ENCODE data around the gene BMP3. TPM values are rescaled to one million over a fixed set of nuclear protein-coding genes. Genes with fewer than 3 reads are reported as not detected.

The BMP3 gene
- total and polyA plus RNA-seq, 2 of the 13 experiments (the other 11 are each of a cell fraction or from before 2014, with no cell fraction given) = not detected

GRCh38 chr4:81058621-81059020, 28.1 kb downstream of the BMP3 start:
- intact Hi-C loops (cut with micrococcal nuclease; ENCODE audit: unreplicated experiment) (no loop called here), in situ Hi-C loops (cut with HindIII; ENCODE audit: extremely low pct_ligation_motif_present, low pct_unique_long_range_greater_than_20kb) (no loop called here)
- DNase-seq (ENCODE audit: low spot score) (no peak), FAIRE-seq (no peak), ATAC-seq (no peak)
- Histone ChIP-seq H3K27ac (ENCODE audit: extremely low read length, insufficient read depth, low read length) (no peak overlapping the region), H3K79me2 (ENCODE audit: insufficient read depth, low read length) (no peaks in the 10 kb centered on the region), H3K9ac (ENCODE audit: insufficient read depth, low read depth, low read length) (no peak overlapping the region), H3K27me3 (ENCODE audit: control insufficient read depth in 1 of 2, insufficient read depth in 2 of 2, low read length in 2 of 2) (no peaks in the 10 kb centered on the region), H3K9me3 (ENCODE audit: low read length) (no peaks in the 10 kb centered on the region), H3K4me1 (ENCODE audit: insufficient read depth, low read length) (peaks cover 7% of the 10 kb centered on the region; the same call in 1 of the 2 replicates), H3K36me3 (replicated peaks in 1 of 2; ENCODE audit: control insufficient read depth in 1 of 2, insufficient read depth in 2 of 2, low read length in 2 of 2) (no peaks in the 10 kb centered on the region), H3K4me3 (replicated peaks in 1 of 3; ENCODE audit: insufficient read depth in 1 of 3, low read depth in 2 of 3, low read length in 3 of 3) (no peak overlapping the region), H2AFZ (ENCODE audit: low read length) (no peak overlapping the region), H4K20me1 (ENCODE audit: insufficient read depth, low read length) (no peaks in the 10 kb centered on the region), H3K4me2 (ENCODE audit: low read depth, low read length) (no peak overlapping the region)
- ChIA-PET CTCF (ENCODE audit: low intra/inter-chr PET ratio, low total read pairs) (no interaction called here), POLR2A (no interaction called here)
- TF ChIP-seq CBX1 (IDR thresholded peaks at IDR 0.05; ENCODE audit: low read depth) (no peak), ZNF337 (CRISPR knock-in tag; IDR thresholded peaks at IDR 0.05; ENCODE audit: borderline replicate concordance, low read depth) (no peak), ZFP41 (CRISPR knock-in tag; IDR thresholded peaks at IDR 0.05; ENCODE audit: borderline replicate concordance) (no peak), ZNF678 (CRISPR knock-in tag; IDR thresholded peaks at IDR 0.05) (no peak), ZFYVE20 (CRISPR knock-in tag; IDR thresholded peaks at IDR 0.05; ENCODE audit: borderline replicate concordance, low read depth) (no peak), FLYWCH1 (CRISPR knock-in tag; IDR thresholded peaks at IDR 0.05) (no peak), EP300 (IDR thresholded peaks at IDR 0.05; ENCODE audit: low read depth in 2 of 2, low read length in 2 of 2) (no peak), EP300 (CRISPR knock-in tag; IDR thresholded peaks at IDR 0.05; ENCODE audit: borderline replicate concordance) (no peak), TBX3 (IDR thresholded peaks at IDR 0.05; ENCODE audit: borderline replicate concordance) (no peak), ZNF224 (CRISPR knock-in tag; IDR thresholded peaks at IDR 0.05) (no peak), TRIM24 (CRISPR knock-in tag; IDR thresholded peaks at IDR 0.05) (no peak), CENPX (CRISPR knock-in tag; IDR thresholded peaks at IDR 0.05) (no peak), FOXP4 (CRISPR knock-in tag; IDR thresholded peaks at IDR 0.05) (no peak), POGZ (CRISPR knock-in tag; IDR thresholded peaks at IDR 0.05) (no peak), RORA (CRISPR knock-in tag; IDR thresholded peaks at IDR 0.05) (no peak)
- WGBS (ENCODE audit: low lambda C conversion rate) = 0% methylated on average over 1 of the region's 1 CpG
- BruUV-seq (replicated peaks) = no TSS peak

Data from HepG2 (cell line).